ENCODE results near the gene MBNL2.

MBNL2 gene

GRCh38 chr13:97385854-97386253 lies 163.7 kb downstream of the MBNL2 start:
- in situ Hi-C loops (cut with HindIII; ENCODE audit: low pct_ligation_motif_present, low sequenced_read_pairs) = no loop called here
- no peak overlapping the region for H3K27ac ChIP-seq
- H3K27me3 ChIP-seq (replicated peaks) = no peaks in the 10 kb centered on the region
- no peak for TF ChIP-seq CTCF (IDR thresholded peaks at IDR 0.05; ENCODE audit: low read depth, low read length, missing control alignments)
- no peak overlapping the region for H3K4me3 ChIP-seq (ENCODE audit: low read depth, low read length)
- DNase-seq = no peak
- H3K36me3 ChIP-seq (replicated peaks) = peaks cover 5% of the 10 kb centered on the region

- in situ Hi-C loops (cut with HindIII; ENCODE audit: low pct_ligation_motif_present, low sequenced_read_pairs) = no loop called here
- Histone ChIP-seq H3K27me3 (replicated peaks) (no peaks in the 10 kb centered on the region), H3K36me3 (replicated peaks) (peaks cover 7% of the 10 kb centered on the region), H3K4me3 (ENCODE audit: low read depth, low read length) (no peak overlapping the region), H3K27ac (no peak overlapping the region)
- TF ChIP-seq CTCF (IDR thresholded peaks at IDR 0.05; ENCODE audit: low read depth, low read length, missing control alignments) = no peak
- DNase-seq = no peak
Measured at GRCh38 chr13:97386801-97387484, 164.8 kb downstream of the MBNL2 start.

GRCh38 chr13:97387485-97387839 lies 165.3 kb downstream of the MBNL2 start:
- Histone ChIP-seq H3K36me3 (replicated peaks) (peaks cover 5% of the 10 kb centered on the region), H3K4me3 (ENCODE audit: low read depth, low read length) (no peak overlapping the region), H3K27ac (no peak overlapping the region), H3K27me3 (replicated peaks) (no peaks in the 10 kb centered on the region)
- in situ Hi-C loops (cut with HindIII; ENCODE audit: low pct_ligation_motif_present, low sequenced_read_pairs) = no loop called here
- TF ChIP-seq CTCF (IDR thresholded peaks at IDR 0.05; ENCODE audit: low read depth, low read length, missing control alignments) = no peak
- DNase-seq = no peak

GRCh38 chr13:97387890-97388289 lies 165.8 kb downstream of the MBNL2 start:
- in situ Hi-C loops (cut with HindIII; ENCODE audit: low pct_ligation_motif_present, low sequenced_read_pairs) = no loop called here
- H3K27ac ChIP-seq = no peak overlapping the region
- no peak for DNase-seq
- H3K4me3 ChIP-seq (ENCODE audit: low read depth, low read length) = no peak overlapping the region
- H3K36me3 ChIP-seq (replicated peaks) = peaks cover 5% of the 10 kb centered on the region
- no peaks in the 10 kb centered on the region for H3K27me3 ChIP-seq (replicated peaks)
- TF ChIP-seq CTCF (IDR thresholded peaks at IDR 0.05; ENCODE audit: low read depth, low read length, missing control alignments) = no peak

- in situ Hi-C loops (cut with HindIII; ENCODE audit: low pct_ligation_motif_present, low sequenced_read_pairs) = no loop called here
- Histone ChIP-seq H3K4me3 (ENCODE audit: low read depth, low read length) (no peak overlapping the region), H3K36me3 (replicated peaks) (peaks cover 5% of the 10 kb centered on the region), H3K27ac (no peak overlapping the region), H3K27me3 (replicated peaks) (no peaks in the 10 kb centered on the region)
- no peak for TF ChIP-seq CTCF (IDR thresholded peaks at IDR 0.05; ENCODE audit: low read depth, low read length, missing control alignments)
- DNase-seq = no peak
Measured at GRCh38 chr13:97388373-97388772, 166.2 kb downstream of the MBNL2 start.

Measured in brain microvascular endothelial cell (primary cell).